ENCODE measurements around the gene ENG.

ENG gene

DNA sequence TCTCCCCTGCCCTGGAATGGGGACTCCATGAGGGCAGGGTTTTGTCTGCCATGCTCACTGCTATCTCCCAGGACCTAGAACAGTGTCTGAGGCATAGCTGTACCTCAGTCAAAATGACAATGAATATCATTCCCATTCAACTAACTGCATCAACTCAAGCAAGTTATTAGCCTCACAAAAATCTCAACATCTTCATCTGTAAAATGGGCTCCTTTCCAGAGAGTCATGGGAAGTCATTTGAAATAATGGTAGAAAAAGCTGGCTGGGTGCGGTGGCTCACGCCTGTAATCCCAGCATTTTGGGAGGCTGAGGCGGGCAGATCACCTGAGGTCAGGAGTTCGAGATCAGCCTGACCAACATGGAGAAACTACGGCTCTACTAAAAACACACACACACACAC, 85.4 kb downstream of the ENG start:
- H3K9me2 ChIP-seq (replicated peaks; ENCODE audit: insufficient read depth, low read length) = no peaks in the 10 kb centered on the region
- peaks cover 7% of the 10 kb centered on the region for H3F3A ChIP-seq (ENCODE audit: insufficient read depth)
- no peaks in the 10 kb centered on the region for H4K20me1 ChIP-seq (ENCODE audit: low read depth, low read length)
- no peaks in the 10 kb centered on the region for H3K9me3 ChIP-seq (ENCODE audit: insufficient read depth, low read length)
- H3K9ac ChIP-seq (ENCODE audit: low read length) = no peak overlapping the region
- H3K4me3 ChIP-seq (ENCODE audit: insufficient read depth, low read length, poor library complexity, severe bottlenecking) = no peak overlapping the region
- H3K27me3 ChIP-seq (ENCODE audit: low read length) = no peaks in the 10 kb centered on the region
- no peaks in the 10 kb centered on the region for H3K79me2 ChIP-seq (ENCODE audit: insufficient read depth, low read length)
- H3K27ac ChIP-seq (ENCODE audit: low read depth, low read length) = no peak overlapping the region
- no peaks in the 10 kb centered on the region for H3K36me3 ChIP-seq (ENCODE audit: low read length)
- H3K4me2 ChIP-seq (ENCODE audit: low read depth, low read length, poor library complexity, severe bottlenecking) = no peak overlapping the region
- H2AFZ ChIP-seq (ENCODE audit: low read depth, low read length, severe bottlenecking) = no peak overlapping the region
- TF ChIP-seq, protein P1, sequence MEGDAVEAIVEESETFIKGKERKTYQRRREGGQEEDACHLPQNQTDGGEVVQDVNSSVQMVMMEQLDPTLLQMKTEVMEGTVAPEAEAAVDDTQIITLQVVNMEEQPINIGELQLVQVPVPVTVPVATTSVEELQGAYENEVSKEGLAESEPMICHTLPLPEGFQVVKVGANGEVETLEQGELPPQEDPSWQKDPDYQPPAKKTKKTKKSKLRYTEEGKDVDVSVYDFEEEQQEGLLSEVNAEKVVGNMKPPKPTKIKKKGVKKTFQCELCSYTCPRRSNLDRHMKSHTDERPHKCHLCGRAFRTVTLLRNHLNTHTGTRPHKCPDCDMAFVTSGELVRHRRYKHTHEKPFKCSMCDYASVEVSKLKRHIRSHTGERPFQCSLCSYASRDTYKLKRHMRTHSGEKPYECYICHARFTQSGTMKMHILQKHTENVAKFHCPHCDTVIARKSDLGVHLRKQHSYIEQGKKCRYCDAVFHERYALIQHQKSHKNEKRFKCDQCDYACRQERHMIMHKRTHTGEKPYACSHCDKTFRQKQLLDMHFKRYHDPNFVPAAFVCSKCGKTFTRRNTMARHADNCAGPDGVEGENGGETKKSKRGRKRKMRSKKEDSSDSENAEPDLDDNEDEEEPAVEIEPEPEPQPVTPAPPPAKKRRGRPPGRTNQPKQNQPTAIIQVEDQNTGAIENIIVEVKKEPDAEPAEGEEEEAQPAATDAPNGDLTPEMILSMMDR (IDR thresholded peaks at IDR 0.05; ENCODE audit: insufficient read depth, low read length, poor library complexity, severe bottlenecking) = no peak
- TF ChIP-seq EZH2phosphoT487 (conservative IDR thresholded peaks at IDR 0.05; ENCODE audit: low read length) = no peak

DNA sequence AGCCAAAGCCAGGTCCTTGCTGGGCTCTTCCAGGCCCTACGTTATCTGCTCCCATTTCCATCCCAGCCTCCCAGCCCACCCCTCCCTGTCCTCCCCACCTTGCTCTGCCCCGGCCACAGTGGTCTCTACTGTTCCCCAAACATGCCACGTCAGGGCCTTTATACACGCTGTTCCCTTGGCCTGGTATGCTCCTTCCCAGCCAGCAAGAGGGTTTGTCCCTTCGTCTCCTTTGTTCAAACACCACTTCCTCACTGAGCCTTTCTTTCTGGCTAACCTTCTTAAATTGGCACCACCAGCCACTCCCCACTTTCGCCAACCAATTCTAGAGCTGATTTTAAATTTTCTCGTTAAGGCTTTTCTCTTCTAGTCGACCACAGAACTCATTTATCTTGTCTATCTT, 85.8 kb downstream of the ENG start:
- Histone ChIP-seq H3K36me3 (ENCODE audit: low read length) (no peaks in the 10 kb centered on the region), H3K27ac (ENCODE audit: low read depth, low read length) (no peak overlapping the region), H3K4me2 (ENCODE audit: low read depth, low read length, poor library complexity, severe bottlenecking) (no peak overlapping the region), H3K9ac (ENCODE audit: low read length) (no peak overlapping the region), H2AFZ (ENCODE audit: low read depth, low read length, severe bottlenecking) (no peak overlapping the region), H3K79me2 (ENCODE audit: insufficient read depth, low read length) (no peaks in the 10 kb centered on the region), H3K9me2 (replicated peaks; ENCODE audit: insufficient read depth, low read length) (no peaks in the 10 kb centered on the region), H3F3A (ENCODE audit: insufficient read depth) (peaks cover 7% of the 10 kb centered on the region), H3K27me3 (ENCODE audit: low read length) (no peaks in the 10 kb centered on the region), H3K9me3 (ENCODE audit: insufficient read depth, low read length) (no peaks in the 10 kb centered on the region), H4K20me1 (ENCODE audit: low read depth, low read length) (no peaks in the 10 kb centered on the region), H3K4me3 (ENCODE audit: insufficient read depth, low read length, poor library complexity, severe bottlenecking) (no peak overlapping the region)
- TF ChIP-seq, protein P1 (IDR thresholded peaks at IDR 0.05; ENCODE audit: insufficient read depth, low read length, poor library complexity, severe bottlenecking) = no peak
- no peak for TF ChIP-seq EZH2phosphoT487 (conservative IDR thresholded peaks at IDR 0.05; ENCODE audit: low read length)

DNA sequence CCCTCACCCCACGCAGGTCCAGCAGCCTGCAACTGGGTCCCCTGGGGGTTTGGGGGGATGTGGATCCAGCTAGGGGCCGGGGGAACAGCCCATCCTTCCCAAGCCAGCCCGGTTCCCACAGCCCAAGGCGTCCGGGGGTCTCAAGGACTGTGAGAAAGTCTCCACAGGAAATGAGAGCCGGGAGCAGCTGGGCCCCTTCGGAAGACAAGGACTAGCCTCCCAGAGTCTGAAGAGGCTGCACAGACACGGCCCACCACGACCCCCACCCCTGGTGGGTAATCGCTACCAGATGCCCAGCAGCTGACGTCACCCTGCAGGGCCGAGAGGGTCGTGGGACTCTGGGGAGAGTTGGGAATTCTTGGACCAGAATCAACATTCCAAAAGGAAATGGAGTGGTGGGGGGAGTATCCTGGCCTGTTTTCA, 86.5 kb downstream of the ENG start:
- H4K20me1 ChIP-seq (ENCODE audit: low read depth, low read length) = no peaks in the 10 kb centered on the region
- H3K79me2 ChIP-seq (ENCODE audit: insufficient read depth, low read length) = no peaks in the 10 kb centered on the region
- no peak overlapping the region for H3K27ac ChIP-seq (ENCODE audit: low read depth, low read length)
- peaks cover 4% of the 10 kb centered on the region for H3F3A ChIP-seq (ENCODE audit: insufficient read depth)
- H3K9me3 ChIP-seq (ENCODE audit: insufficient read depth, low read length) = no peaks in the 10 kb centered on the region
- H3K4me3 ChIP-seq (ENCODE audit: insufficient read depth, low read length, poor library complexity, severe bottlenecking) = no peak overlapping the region
- H3K36me3 ChIP-seq (ENCODE audit: low read length) = no peaks in the 10 kb centered on the region
- no peak overlapping the region for H2AFZ ChIP-seq (ENCODE audit: low read depth, low read length, severe bottlenecking)
- H3K9ac ChIP-seq (ENCODE audit: low read length) = no peak overlapping the region
- TF ChIP-seq, protein P1 (IDR thresholded peaks at IDR 0.05; ENCODE audit: insufficient read depth, low read length, poor library complexity, severe bottlenecking) = no peak
- TF ChIP-seq EZH2phosphoT487 (conservative IDR thresholded peaks at IDR 0.05; ENCODE audit: low read length) = no peak
- H3K27me3 ChIP-seq (ENCODE audit: low read length) = no peaks in the 10 kb centered on the region
- no peak overlapping the region for H3K4me2 ChIP-seq (ENCODE audit: low read depth, low read length, poor library complexity, severe bottlenecking)
- no peaks in the 10 kb centered on the region for H3K9me2 ChIP-seq (replicated peaks; ENCODE audit: insufficient read depth, low read length)

Data from SU-DHL-6 (cell line).